Measurements from ENCODE around the gene CRACDL. TPM values are rescaled to one million over a fixed set of nuclear protein-coding genes. Genes with fewer than 3 reads are reported as not detected.

CRACDL gene
- total and polyA plus RNA-seq, 12 donors: 1.2 to 7.9 (median 3.2) TPM

GRCh38 chr2:98825020-98825350 is 111.0 kb downstream of the CRACDL start:
- Histone ChIP-seq H3K4me1 (peaks cover 6 to 63% (median 31%) of the 10 kb centered on the region in 9 donors), H3K27ac (peak overlapping the region; percentile 83 to 97 (median 94)), H3K27me3 (peaks cover 0 to 17% (median 4%) of the 10 kb centered on the region in 7 donors), H3K9me3 (no peaks in the 10 kb centered on the region), H3K36me3 (no peaks in the 10 kb centered on the region), H3K4me3 (no peak overlapping the region)
- TF ChIP-seq CTCF (IDR thresholded peaks at IDR 0.05): no peak
- no peak for DNase-seq
- intact Hi-C loops (cut with DNase I): loop anchor here in 1 of 10 donors (5.0 kb wide), 1 partner anchor 93 kb away; the partner anchor contains the start of gene MGAT4A
- ATAC-seq: no peak
- 93 to 94% methylated on average over 3 of the region's 3 CpGs for WGBS, 2 donors

GRCh38 chr2:98824256-98825019 is 111.6 kb downstream of the CRACDL start:
- peak overlapping the region; percentile 83 to 97 (median 94) for H3K27ac ChIP-seq
- peaks cover 0 to 17% (median 4%) of the 10 kb centered on the region in 7 donors for H3K27me3 ChIP-seq
- 49 to 60% methylated on average over 2 of the region's 2 CpGs for WGBS, 2 donors
- no peaks in the 10 kb centered on the region for H3K36me3 ChIP-seq
- peaks cover 6 to 68% (median 37%) of the 10 kb centered on the region in 9 donors for H3K4me1 ChIP-seq
- peak in 6 of 8 donors; percentile 2 to 71 (median 52) for ATAC-seq
- no peaks in the 10 kb centered on the region for H3K9me3 ChIP-seq
- H3K4me3 ChIP-seq: no peak overlapping the region
- intact Hi-C loops (cut with DNase I): loop anchor here in 4 of 10 donors (5.0 kb wide), 2 partner anchors 92 to 172 kb away; partner anchors contain the start of gene MGAT4A (in 3 of the 4)
- no peak for DNase-seq
- TF ChIP-seq CTCF (IDR thresholded peaks at IDR 0.05): no peak

DNA sequence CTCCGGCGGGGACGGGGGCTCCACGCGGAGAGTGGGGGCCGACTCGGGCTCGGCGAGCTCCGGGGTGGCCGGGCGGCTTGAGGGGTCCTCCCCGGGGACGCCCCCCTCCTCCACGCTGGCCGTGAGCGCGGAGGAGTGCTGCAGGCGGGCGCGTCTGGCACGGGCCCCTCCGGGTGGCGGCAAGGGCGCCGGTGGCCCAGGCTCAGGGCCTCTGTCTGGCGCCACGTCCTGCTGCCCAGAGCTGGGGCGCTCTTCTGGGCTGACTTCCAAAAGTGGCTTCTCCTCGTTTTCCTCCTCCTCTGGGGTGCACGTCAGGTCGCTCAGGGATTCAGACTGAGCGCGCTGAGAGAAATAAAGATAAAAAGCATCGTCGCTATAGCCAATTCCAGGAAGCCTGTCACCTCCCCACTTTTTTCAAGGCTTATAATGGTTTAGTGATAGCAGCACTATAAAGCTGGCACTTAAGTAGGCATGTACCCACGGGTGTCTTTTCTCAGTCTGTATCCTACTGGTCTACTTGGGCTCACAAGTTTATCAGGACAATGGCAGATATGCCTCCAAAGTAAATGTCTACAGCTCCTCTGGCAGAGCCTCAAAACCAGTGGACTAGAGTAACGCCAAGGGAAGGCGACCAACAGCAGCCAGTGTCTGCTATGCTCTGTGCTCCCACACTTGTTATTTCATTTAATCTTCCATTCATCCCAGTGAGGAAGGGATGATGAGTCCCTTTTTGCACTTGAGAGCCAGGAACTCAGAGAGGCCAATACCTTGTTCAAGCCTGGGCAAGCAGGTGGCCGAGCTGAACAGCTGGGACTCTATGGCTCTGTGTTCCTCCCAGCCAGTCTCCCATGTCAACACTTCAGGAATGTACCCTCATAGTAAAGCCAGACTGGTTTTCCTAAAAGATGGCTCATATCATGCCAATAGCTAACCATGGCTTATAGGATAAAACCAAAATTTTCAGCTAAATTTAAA is 112.5 kb downstream of the CRACDL start:
- DNase-seq: peak in 1 of 2 donors; percentile 32
- Histone ChIP-seq H3K27me3 (peaks cover 0 to 17% (median 4%) of the 10 kb centered on the region in 7 donors), H3K4me3 (peak overlapping the region; percentile 24 to 64 (median 57)), H3K9me3 (no peaks in the 10 kb centered on the region), H3K36me3 (no peaks in the 10 kb centered on the region), H3K27ac (peak overlapping the region; percentile 83 to 97 (median 94)), H3K4me1 (peaks cover 6 to 70% (median 46%) of the 10 kb centered on the region in 9 donors)
- TF ChIP-seq CTCF (IDR thresholded peaks at IDR 0.05): no peak
- WGBS, 2 donors: 8 to 11% methylated on average over 34 to 40 of the region's 40 CpGs
- intact Hi-C loops (cut with DNase I): loop anchor here in 4 of 10 donors (1.0 to 5.0 kb wide), 3 partner anchors 91 to 171 kb away; partner anchors contain the start of gene MGAT4A (in 2 of the 4)
- ATAC-seq: peak; percentile 38 to 73 (median 52)

Measured in heart right ventricle (tissue), 16 donors.